GM13977 (cell line): ENCODE measurements around the gene GPR108.

Experiments
- DNase-seq: peaks from one replicate; pipeline ENCODE4 v3.0.0; 2012; ENCODE audit warnings: low spot score
- CTCF ChIP-seq: IDR thresholded peaks from 2 replicates; pipeline ENCODE4 v1.5.1; 2012; ENCODE audit warnings: mild to moderate bottlenecking, control low read depth; ENCODE audit not compliant: insufficient read depth; ENCODE audit errors: extremely low read depth, missing control alignments
- in situ Hi-C: fragments of 300-500 bp; cut with MboI; formaldehyde crosslinking; loops from one replicate; pipeline ENCODE4 v1.12.0; 2022; ENCODE audit warnings: low sequenced_read_pairs, low pct_unique_long_range_greater_than_20kb, mixed read lengths, inconsistent platforms; ENCODE audit not compliant: unreplicated experiment

The GPR108 gene

DNA sequence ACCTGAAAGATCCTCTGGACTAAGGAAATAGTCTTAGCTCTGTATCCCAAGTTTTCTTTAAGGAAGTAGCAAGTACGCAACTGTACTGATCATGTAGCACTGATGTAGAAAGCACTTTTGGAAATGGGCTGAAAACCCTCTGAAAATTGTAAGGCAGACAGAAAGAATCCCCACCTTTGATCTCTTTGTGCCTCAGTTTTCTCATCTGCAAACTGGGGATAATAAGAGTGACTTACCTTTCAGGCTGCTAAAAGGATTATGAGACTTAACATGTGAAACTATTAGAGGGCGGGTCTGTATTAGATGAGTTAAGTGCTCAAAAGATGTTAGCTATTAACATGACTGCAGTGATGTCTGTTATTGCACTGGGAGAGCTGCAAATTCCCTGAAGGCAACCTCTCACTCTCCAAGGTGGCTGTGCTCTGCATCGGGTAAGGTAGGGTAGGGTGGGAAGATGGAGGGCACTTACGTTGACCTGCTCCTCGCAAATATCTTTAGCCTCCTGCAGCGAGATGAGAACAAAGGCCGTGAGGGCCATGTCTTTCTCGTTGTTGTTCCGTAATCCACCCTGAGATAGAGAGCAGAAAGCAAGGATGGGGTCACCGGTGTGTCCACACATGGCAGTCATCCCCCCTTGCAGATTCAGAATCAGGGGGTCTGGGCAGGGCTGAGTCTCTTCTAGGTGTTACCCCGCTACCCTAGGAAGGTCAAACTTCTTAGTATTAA lies 47.1 kb downstream of the GPR108 start:
- in situ Hi-C loops, result no loop called here
- TF ChIP-seq CTCF, result no peak
- DNase-seq, result no peak

- in situ Hi-C loops, result no loop called here
- no peak for TF ChIP-seq CTCF
- DNase-seq, result no peak
These were observed 50.3 kb downstream of the GPR108 start for GRCh38 chr19:6687114-6687513.

DNA sequence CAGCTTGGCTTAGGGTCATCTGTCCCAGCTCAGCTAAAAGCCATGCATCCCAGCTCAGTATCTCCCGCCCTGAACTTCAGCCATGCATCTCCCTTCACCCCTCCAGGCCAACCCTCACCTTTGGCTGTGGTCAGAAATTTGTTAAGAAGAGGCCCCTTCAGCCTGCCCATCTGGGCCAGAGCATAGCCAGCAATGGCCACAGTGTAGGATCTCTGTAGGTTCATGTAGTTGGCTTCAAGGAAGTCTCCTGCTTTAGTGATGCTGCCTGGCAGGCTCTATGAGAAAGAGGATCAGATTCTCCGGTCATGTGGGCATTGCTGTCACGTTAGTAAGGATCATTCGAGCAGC lies 50.8 kb downstream of the GPR108 start:
- in situ Hi-C loops, result no loop called here
- no peak for DNase-seq
- TF ChIP-seq CTCF, result no peak

GRCh38 chr19:6685962-6686627 lies 51.3 kb downstream of the GPR108 start:
- in situ Hi-C loops, result no loop called here
- no peak for DNase-seq
- TF ChIP-seq CTCF, result no peak

DNA sequence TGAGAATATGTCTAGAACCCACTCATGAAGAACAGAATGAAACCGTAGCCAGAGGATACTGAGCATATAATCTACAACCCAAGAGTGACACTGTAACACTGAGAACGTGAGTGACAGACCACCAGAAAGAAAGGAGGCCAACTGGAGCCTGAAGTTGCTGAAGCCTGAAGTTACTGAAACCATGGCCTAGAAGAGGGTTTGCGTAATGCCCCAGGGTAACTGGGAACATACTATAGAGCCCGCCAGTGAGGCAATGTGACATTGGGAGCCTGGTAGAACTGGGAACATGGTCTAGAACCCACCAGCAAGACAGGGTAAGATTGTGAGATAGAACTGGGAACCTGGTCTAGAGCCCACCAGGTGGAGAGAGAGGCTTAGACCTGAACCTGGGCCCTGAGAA lies 51.9 kb downstream of the GPR108 start:
- in situ Hi-C loops, result no loop called here
- TF ChIP-seq CTCF, result no peak
- DNase-seq, result no peak

DNA sequence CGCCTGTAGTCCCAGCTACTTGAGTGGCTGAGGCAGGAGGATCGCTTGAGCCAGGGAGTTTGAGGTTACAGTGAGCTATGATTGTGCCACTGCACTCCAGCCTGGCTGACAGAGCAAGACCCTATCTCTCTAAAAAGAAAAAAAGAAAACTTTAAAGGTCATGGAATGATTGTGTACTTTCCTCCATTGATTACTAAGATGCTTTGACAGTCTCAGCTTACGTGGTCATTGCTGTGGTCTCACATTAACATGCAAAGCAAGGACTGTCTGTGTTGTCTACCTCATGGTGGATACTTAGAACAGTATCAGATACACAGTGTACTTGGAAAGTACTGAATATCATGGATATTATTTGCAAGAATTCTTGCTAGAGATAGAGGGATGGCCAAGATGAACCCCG lies 53.4 kb downstream of the GPR108 start:
- DNase-seq, result no peak
- in situ Hi-C loops, result no loop called here
- no peak for TF ChIP-seq CTCF
